B cell (primary cell): ENCODE results near the gene OTUB2. TPM values are rescaled to one million over a fixed set of nuclear protein-coding genes. Genes with fewer than 3 reads are reported as not detected.
A peak's percentile ranks its signal among the peaks of the same experiment; 100 is the strongest.

Experiments
- ATAC-seq: fragments of 200-7000 bp; cut with Tn5 transposase; one replicate; pipeline ENCODE4 v1.10.0; 2021; ENCODE audit warnings: low read depth, mild to moderate bottlenecking, moderate number of reproducible peaks, moderate library complexity
- CTCF ChIA-PET: fragments of 350-600 bp; sonication (Branson Sonifier 250); formaldehyde crosslinking; loops from one replicate; lab custom pipeline; 2021; ENCODE audit warnings: antibody characterized with exemption, inconsistent platforms; lab: Charles Lee
- POLR2A ChIA-PET: fragments of 350-600 bp; sonication (Branson Sonifier 250); formaldehyde crosslinking; loops from one replicate; lab custom pipeline; 2021; ENCODE audit warnings: antibody characterized with exemption; lab: Charles Lee
- DNase-seq: peaks from one replicate; pipeline ENCODE4 v3.0.0; 2013
- H2AFZ ChIP-seq: 2 replicates; pipeline ENCODE4 v1.6.1; 2012; ENCODE audit warnings: mild to moderate bottlenecking, low read depth, low read length; ENCODE audit not compliant: insufficient read depth, poor library complexity, severe bottlenecking
- H3K27ac ChIP-seq, 2 donors: 1 replicate in 1 of 2; 2 replicates in 1 of 2; pipeline ENCODE4 v1.5.1; 2012 to 2013; ENCODE audit warnings: low read length in 2 of 2, mild to moderate bottlenecking in 2 of 2, moderate library complexity in 1 of 2
- H3K27me3 ChIP-seq, 4 experiments: fragments of 200-600 bp in 1 of 4; sonication (generic) in 1 of 4; replicated peaks in 1 of 4; 1 replicate in 2 of 4; 2 replicates in 2 of 4; pipeline versions ENCODE4 v1.6.1 to v1.7.0; 2013 to 2016; ENCODE audit warnings: low read length in 3 of 4, mild to moderate bottlenecking in 2 of 4, mixed read lengths in 1 of 4, moderate library complexity in 1 of 4; ENCODE audit not compliant: insufficient read depth in 4 of 4, control insufficient read depth in 3 of 4; ENCODE audit errors: control extremely low read depth in 1 of 4
- H3K36me3 ChIP-seq, 2 experiments: replicated peaks in 1 of 2; 1 replicate in 1 of 2; 2 replicates in 1 of 2; pipeline versions ENCODE4 v1.6.1 to v1.7.1; 2013; ENCODE audit warnings: low read length in 1 of 2; ENCODE audit not compliant: insufficient read depth in 2 of 2, control insufficient read depth in 1 of 2; ENCODE audit errors: control extremely low read depth in 1 of 2, extremely low read depth in 1 of 2
- H3K4me1 ChIP-seq, 2 donors: fragments of 200-600 bp in 1 of 2; sonication (generic) in 1 of 2; 1 replicate in 1 of 2; 2 replicates in 1 of 2; pipeline versions ENCODE4 v1.5.1 to v1.6.1; 2013 to 2017; ENCODE audit warnings: low read length in 2 of 2; ENCODE audit not compliant: control insufficient read depth in 2 of 2, insufficient read depth in 2 of 2
- H3K4me2 ChIP-seq: replicated peaks from 2 replicates; pipeline ENCODE3; 2012; ENCODE audit warnings: mild to moderate bottlenecking, low read depth, low read length; ENCODE audit not compliant: poor library complexity, severe bottlenecking
- H3K4me3 ChIP-seq, 5 experiments: fragments of 200-600 bp in 1 of 5; sonication (generic) in 1 of 5; 1 replicate in 3 of 5; 2 replicates in 2 of 5; pipeline versions ENCODE4 v1.5.1 to v1.7.0; 2011 to 2016; ENCODE audit warnings: low read length in 4 of 5, mild to moderate bottlenecking in 4 of 5, low read depth in 2 of 5, control low read depth in 1 of 5, moderate library complexity in 1 of 5; ENCODE audit not compliant: insufficient read depth in 1 of 5; ENCODE audit errors: control extremely low read depth in 1 of 5, extremely low read depth in 1 of 5
- H3K79me2 ChIP-seq: fragments of 200-600 bp; sonication (generic); one replicate; pipeline ENCODE4 v1.6.0; 2016; ENCODE audit warnings: low read length; ENCODE audit not compliant: control insufficient read depth, insufficient read depth
- H3K9ac ChIP-seq: fragments of 200-600 bp; sonication (generic); 2 replicates; pipeline ENCODE4 v1.6.1; 2017; ENCODE audit warnings: mild to moderate bottlenecking, low read length, moderate library complexity
- H3K9me3 ChIP-seq, 3 donors: one replicate each; pipeline versions ENCODE4 v1.6.1 to v1.7.1; 2013; ENCODE audit warnings: low read length in 2 of 3; ENCODE audit not compliant: control insufficient read depth in 2 of 3, insufficient read depth in 1 of 3; ENCODE audit errors: control extremely low read depth in 1 of 3
- H4K20me1 ChIP-seq: 2 replicates; pipeline ENCODE4 v1.6.0; 2012; ENCODE audit warnings: mild to moderate bottlenecking, low read length; ENCODE audit not compliant: insufficient read depth, control insufficient read depth, poor library complexity, severe bottlenecking
- H3K27ac Mint-ChIP-seq: one replicate; pipeline ENCODE4 v1.8.0; 2021; ENCODE audit warnings: mixed read lengths
- H3K27me3 Mint-ChIP-seq: one replicate; pipeline ENCODE4 v1.8.0; 2021; ENCODE audit warnings: mixed read lengths
- H3K4me1 Mint-ChIP-seq: one replicate; pipeline ENCODE4 v1.8.0; 2021; ENCODE audit warnings: mixed read lengths
- H3K4me3 Mint-ChIP-seq: one replicate; pipeline ENCODE4 v1.8.0; 2021; ENCODE audit warnings: mixed read lengths
- H3K9me3 Mint-ChIP-seq: one replicate; pipeline ENCODE4 v1.8.0; 2022; ENCODE audit warnings: mixed read lengths; ENCODE audit not compliant: insufficient read depth
- CTCF ChIP-seq: fragments of 200-600 bp; IDR thresholded peaks from one replicate; pipeline ENCODE4 v1.8.0; 2022; ENCODE audit warnings: antibody characterized with exemption, mild to moderate bottlenecking
- EZH2 ChIP-seq: IDR thresholded peaks from 2 replicates; pipeline ENCODE4 v1.6.1; 2012; ENCODE audit warnings: borderline replicate concordance, low read depth, mild to moderate bottlenecking, moderate library complexity, low read length; ENCODE audit not compliant: insufficient read depth, poor library complexity, severe bottlenecking
- WGBS: methylation state at CpG from one replicate; pipeline ENCODE4 v1.1.5; 2013; ENCODE audit warnings: missing lambda C conversion rate; ENCODE audit not compliant: insufficient coverage; 5-methylcytosine and 5-hydroxymethylcytosine counted together
- intact Hi-C: fragments of 100-400 bp; cut with micrococcal nuclease; formaldehyde crosslinking; loops from one replicate; pipeline ENCODE4 v1.10.0; 2022
- polyA plus RNA-seq: library from polyadenylated mRNA; depleted of rRNA; stranded (reverse); fragments of >200 nt; gene quantifications from 2 replicates; pipeline ENCODE4 v1.2.3, GENCODE V29; 2012
- total RNA-seq, 2 donors: library from RNA; stranded (reverse); fragments of 120-200 nt in 1 of 2; gene quantifications; 1 replicate in 1 of 2; 2 replicates in 1 of 2; pipeline versions ENCODE4 v1.2.3 to v1.2.4, GENCODE V29; 2013 to 2022

The OTUB2 gene
- total and polyA plus RNA-seq, 2 donors (not counting 1 experiment from before 2014, with no cell fraction given), result 0.04 to 0.17 TPM

GRCh38 chr14:93977790-93978581, 48.2 kb upstream of the OTUB2 start:
- Histone ChIP-seq H3K27ac (no peak overlapping the region), H3K4me1 (peaks cover 23 to 35% of the 10 kb centered on the region in 2 donors), H3K79me2 (no peaks in the 10 kb centered on the region), H3K9ac (no peak overlapping the region), H3K9me3 (peaks cover 1 to 40% (median 18%) of the 10 kb centered on the region in 3 donors), H3K4me3 (no peak overlapping the region), H3K36me3 (no peaks in the 10 kb centered on the region), H4K20me1 (no peaks in the 10 kb centered on the region), H3K4me2 (no peak overlapping the region), H3K27me3 (peaks cover 0 to 64% (median 36%) of the 10 kb centered on the region in 4 experiments), H2AFZ (no peak overlapping the region)
- 100% methylated on average over 5 of the region's 11 CpGs for WGBS
- peaks cover 45% of the 10 kb centered on the region for H3K27me3 Mint-ChIP-seq
- no peak for TF ChIP-seq EZH2
- no peak for TF ChIP-seq CTCF
- intact Hi-C loops, result loop anchor here (1.0 to 2.0 kb wide), 2 partner anchors 11 to 15 kb away; no protein-coding TSS in a partner anchor
- peaks cover 33% of the 10 kb centered on the region for H3K4me1 Mint-ChIP-seq
- ChIA-PET CTCF (interaction anchor here (1.2 to 37.7 kb wide), 4 partner anchors 8 to 35 kb away, joined by 4 to 1036 read pairs (median 7); no protein-coding TSS in a partner anchor), POLR2A (no interaction called here)
- ATAC-seq (peak; percentile 80), DNase-seq (peak; percentile 78)
- H3K27ac Mint-ChIP-seq, result peak overlapping the region; percentile 41
- H3K9me3 Mint-ChIP-seq, result no peaks in the 10 kb centered on the region
- H3K4me3 Mint-ChIP-seq, result no peak overlapping the region

GRCh38 chr14:93978735-93979134, 47.4 kb upstream of the OTUB2 start:
- H3K4me3 ChIP-seq, result no peak overlapping the region
- no peak for ATAC-seq
- 60% methylated on average over 3 of the region's 4 CpGs for WGBS

More at GRCh38 chr14:93978735-93979134, 47.4 kb upstream of the OTUB2 start:
- Mint-ChIP-seq H3K27me3 (peaks cover 43% of the 10 kb centered on the region), H3K27ac (no peak overlapping the region), H3K9me3 (no peaks in the 10 kb centered on the region), H3K4me1 (peaks cover 33% of the 10 kb centered on the region), H3K4me3 (no peak overlapping the region)
- Histone ChIP-seq H2AFZ (no peak overlapping the region), H3K27me3 (peaks cover 0 to 69% (median 36%) of the 10 kb centered on the region in 4 experiments), H3K4me2 (no peak overlapping the region), H3K4me1 (peaks cover 23 to 35% of the 10 kb centered on the region in 2 donors), H3K9me3 (peaks cover 1 to 44% (median 18%) of the 10 kb centered on the region in 3 donors), H3K27ac (no peak overlapping the region), H3K79me2 (no peaks in the 10 kb centered on the region), H4K20me1 (no peaks in the 10 kb centered on the region), H3K9ac (no peak overlapping the region), H3K36me3 (no peaks in the 10 kb centered on the region)
- DNase-seq, result no peak
- ChIA-PET CTCF (interaction anchor here (1.2 to 37.7 kb wide), 4 partner anchors 8 to 36 kb away, joined by 4 to 1036 read pairs (median 7); no protein-coding TSS in a partner anchor), POLR2A (no interaction called here)
- intact Hi-C loops, result loop anchor here (1.0 to 2.0 kb wide), 2 partner anchors 11 to 16 kb away; no protein-coding TSS in a partner anchor
- TF ChIP-seq EZH2 (no peak), CTCF (no peak)
